ENCODE measurements around the gene BRIX1.

BRIX1 gene

DNA sequence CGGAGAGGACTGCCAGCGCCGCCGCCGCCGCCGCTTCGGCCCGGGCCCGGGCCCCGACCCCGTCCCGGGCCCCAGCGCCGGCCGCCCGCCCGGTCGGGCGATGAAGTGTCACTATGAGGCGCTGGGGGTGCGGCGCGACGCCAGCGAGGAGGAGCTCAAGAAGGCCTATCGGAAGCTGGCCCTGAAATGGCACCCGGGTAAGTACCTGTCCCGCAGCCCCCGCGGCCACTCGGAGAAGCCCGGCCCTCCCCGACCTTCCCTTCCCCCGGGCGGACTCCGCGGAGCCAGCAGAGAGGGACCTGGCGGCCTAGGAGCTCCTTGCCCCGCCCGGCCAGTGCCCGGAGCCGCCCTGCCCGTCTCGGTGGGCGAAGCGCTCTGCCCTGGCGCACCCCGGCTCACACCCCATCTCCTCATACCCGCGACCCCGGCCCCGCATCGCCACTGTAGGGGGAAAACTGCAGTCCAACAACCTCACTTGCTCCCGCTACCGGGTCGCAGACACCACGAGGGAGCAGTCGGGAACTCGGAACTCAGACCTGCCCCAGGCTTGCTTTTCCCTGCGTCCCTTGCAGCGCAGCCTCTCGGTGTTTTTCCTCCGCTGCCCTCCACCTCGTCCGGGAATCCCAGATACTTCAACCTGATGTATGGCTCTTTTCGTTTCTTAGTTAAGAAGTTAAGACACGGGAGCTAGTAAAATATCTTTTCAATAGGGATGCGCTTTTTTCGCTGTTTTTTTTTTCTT, 14.4 kb downstream of the BRIX1 start:
- peak overlapping the region; percentile 74 to 87 for H3K4me3 ChIP-seq (ENCODE audit: low read length in 2 of 2)
- H3K9me3 ChIP-seq (ENCODE audit: control insufficient read depth in 2 of 2, low read length in 2 of 2) = no peaks in the 10 kb centered on the region

GRCh38 chr5:34930462-34930844, 14.9 kb downstream of the BRIX1 start:
- Histone ChIP-seq H3K4me3 (ENCODE audit: low read length in 2 of 2) (peak overlapping the region; percentile 74 to 87), H3K9me3 (ENCODE audit: control insufficient read depth in 2 of 2, low read length in 2 of 2) (no peaks in the 10 kb centered on the region), H3K27me3 (ENCODE audit: control insufficient read depth in 1 of 2, insufficient read depth in 2 of 2, low read length in 2 of 2) (no peaks in the 10 kb centered on the region), H3K9ac (ENCODE audit: low read length in 2 of 2) (peak overlapping the region; percentile 81 to 83), H3K27ac (ENCODE audit: low read length) (peak overlapping the region; percentile 90), H3K4me1 (ENCODE audit: control insufficient read depth, insufficient read depth, low read length) (peaks cover 5% of the 10 kb centered on the region), H3K36me3 (ENCODE audit: control insufficient read depth in 2 of 2, insufficient read depth in 2 of 2, low read length in 2 of 2) (peaks cover under 1 to 3% of the 10 kb centered on the region in 2 donors)

More for the DNA sequence above, 14.4 kb downstream of the BRIX1 start:
- H3K9ac ChIP-seq (ENCODE audit: low read length in 2 of 2) = peak overlapping the region; percentile 81 to 83
- no peaks in the 10 kb centered on the region for H3K27me3 ChIP-seq (ENCODE audit: control insufficient read depth in 1 of 2, insufficient read depth in 2 of 2, low read length in 2 of 2)
- peak overlapping the region; percentile 90 for H3K27ac ChIP-seq (ENCODE audit: low read length)
- peaks cover 5% of the 10 kb centered on the region for H3K4me1 ChIP-seq (ENCODE audit: control insufficient read depth, insufficient read depth, low read length)
- H3K36me3 ChIP-seq (ENCODE audit: control insufficient read depth in 2 of 2, insufficient read depth in 2 of 2, low read length in 2 of 2) = peaks cover 3 to 7% of the 10 kb centered on the region in 2 donors

GRCh38 chr5:34930870-34931269, 15.4 kb downstream of the BRIX1 start:
- Histone ChIP-seq H3K4me1 (ENCODE audit: control insufficient read depth, insufficient read depth, low read length) (peaks cover 5% of the 10 kb centered on the region), H3K4me3 (ENCODE audit: low read length in 2 of 2) (peak overlapping the region; percentile 74 to 87), H3K9me3 (ENCODE audit: control insufficient read depth in 2 of 2, low read length in 2 of 2) (no peaks in the 10 kb centered on the region), H3K36me3 (ENCODE audit: control insufficient read depth in 2 of 2, insufficient read depth in 2 of 2, low read length in 2 of 2) (peaks cover 0 to 3% of the 10 kb centered on the region in 2 donors), H3K27ac (ENCODE audit: low read length) (peak overlapping the region; percentile 90), H3K9ac (ENCODE audit: low read length in 2 of 2) (peak overlapping the region; percentile 81 to 83), H3K27me3 (ENCODE audit: control insufficient read depth in 1 of 2, insufficient read depth in 2 of 2, low read length in 2 of 2) (no peaks in the 10 kb centered on the region)

GRCh38 chr5:34932947-34933346, 17.4 kb downstream of the BRIX1 start:
- Histone ChIP-seq H3K27ac (ENCODE audit: low read length) (no peak overlapping the region), H3K9me3 (ENCODE audit: control insufficient read depth in 2 of 2, low read length in 2 of 2) (no peaks in the 10 kb centered on the region), H3K4me1 (ENCODE audit: control insufficient read depth, insufficient read depth, low read length) (peaks cover 5% of the 10 kb centered on the region), H3K36me3 (ENCODE audit: control insufficient read depth in 2 of 2, insufficient read depth in 2 of 2, low read length in 2 of 2) (peaks cover 9 to 12% of the 10 kb centered on the region in 2 donors), H3K4me3 (ENCODE audit: low read length in 2 of 2) (no peak overlapping the region), H3K9ac (ENCODE audit: low read length in 2 of 2) (no peak overlapping the region), H3K27me3 (ENCODE audit: control insufficient read depth in 1 of 2, insufficient read depth in 2 of 2, low read length in 2 of 2) (no peaks in the 10 kb centered on the region)

DNA sequence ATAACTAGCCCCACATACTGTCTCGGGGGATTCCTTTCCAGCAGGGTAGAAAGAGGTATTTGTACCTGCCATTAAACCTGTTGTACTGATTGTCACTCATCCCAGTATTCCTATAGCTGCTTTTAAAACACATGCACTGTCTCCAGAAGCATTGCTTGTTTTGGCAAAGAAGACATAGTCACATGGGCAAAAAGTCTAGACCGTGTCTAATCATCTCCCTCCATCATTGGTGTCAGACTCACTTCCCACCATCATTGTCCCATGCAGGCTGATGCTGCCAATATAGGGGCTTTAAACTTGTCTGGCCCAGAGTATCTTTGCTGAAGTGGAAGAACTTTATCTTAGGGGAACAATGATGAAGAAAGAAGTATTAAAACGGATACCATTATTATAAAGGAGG, 26.4 kb downstream of the BRIX1 start:
- H3K9ac ChIP-seq (ENCODE audit: low read length in 2 of 2) = no peak overlapping the region
- no peaks in the 10 kb centered on the region for H3K4me1 ChIP-seq (ENCODE audit: control insufficient read depth, insufficient read depth, low read length)
- H3K36me3 ChIP-seq (ENCODE audit: control insufficient read depth in 2 of 2, insufficient read depth in 2 of 2, low read length in 2 of 2) = peaks cover 25 to 29% of the 10 kb centered on the region in 2 donors
- no peak overlapping the region for H3K27ac ChIP-seq (ENCODE audit: low read length)
- no peaks in the 10 kb centered on the region for H3K27me3 ChIP-seq (ENCODE audit: control insufficient read depth in 1 of 2, insufficient read depth in 2 of 2, low read length in 2 of 2)
- no peak overlapping the region for H3K4me3 ChIP-seq (ENCODE audit: low read length in 2 of 2)
- H3K9me3 ChIP-seq (ENCODE audit: control insufficient read depth in 2 of 2, low read length in 2 of 2) = no peaks in the 10 kb centered on the region

DNA sequence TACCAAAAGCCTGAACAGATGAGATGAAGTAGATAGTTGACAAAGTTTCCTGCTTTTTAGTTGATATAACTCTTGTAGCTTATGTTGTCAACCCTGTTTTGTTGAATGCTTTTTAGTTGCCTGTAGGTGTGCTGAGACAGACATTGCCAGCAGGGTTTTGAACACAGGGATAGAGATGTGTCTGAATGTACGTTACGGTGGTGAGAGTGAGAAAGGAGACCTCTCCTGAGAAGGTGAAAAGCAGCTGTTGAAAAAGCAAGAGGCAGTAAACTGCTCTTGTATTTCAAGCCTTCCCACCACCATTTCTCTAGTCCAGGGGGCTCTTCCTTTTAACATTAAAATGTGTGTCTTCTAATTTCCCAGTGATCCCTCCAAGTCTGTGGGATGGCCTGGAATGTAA, 28.5 kb downstream of the BRIX1 start:
- no peak overlapping the region for H3K4me3 ChIP-seq (ENCODE audit: low read length in 2 of 2)
- H3K36me3 ChIP-seq (ENCODE audit: control insufficient read depth in 2 of 2, insufficient read depth in 2 of 2, low read length in 2 of 2) = peaks cover 10 to 18% of the 10 kb centered on the region in 2 donors
- H3K27me3 ChIP-seq (ENCODE audit: control insufficient read depth in 1 of 2, insufficient read depth in 2 of 2, low read length in 2 of 2) = no peaks in the 10 kb centered on the region
- H3K9me3 ChIP-seq (ENCODE audit: control insufficient read depth in 2 of 2, low read length in 2 of 2) = no peaks in the 10 kb centered on the region
- no peak overlapping the region for H3K27ac ChIP-seq (ENCODE audit: low read length)
- no peaks in the 10 kb centered on the region for H3K4me1 ChIP-seq (ENCODE audit: control insufficient read depth, insufficient read depth, low read length)
- H3K9ac ChIP-seq (ENCODE audit: low read length in 2 of 2) = no peak overlapping the region

- Histone ChIP-seq H3K36me3 (ENCODE audit: control insufficient read depth in 2 of 2, insufficient read depth in 2 of 2, low read length in 2 of 2) (peaks cover 10 to 23% of the 10 kb centered on the region in 2 donors), H3K27ac (ENCODE audit: low read length) (no peak overlapping the region), H3K4me3 (ENCODE audit: low read length in 2 of 2) (no peak overlapping the region), H3K4me1 (ENCODE audit: control insufficient read depth, insufficient read depth, low read length) (no peaks in the 10 kb centered on the region), H3K27me3 (ENCODE audit: control insufficient read depth in 1 of 2, insufficient read depth in 2 of 2, low read length in 2 of 2) (no peaks in the 10 kb centered on the region), H3K9me3 (ENCODE audit: control insufficient read depth in 2 of 2, low read length in 2 of 2) (no peaks in the 10 kb centered on the region), H3K9ac (ENCODE audit: low read length in 2 of 2) (no peak overlapping the region)
These were observed 29.0 kb downstream of the BRIX1 start for GRCh38 chr5:34944460-34945047.

- Histone ChIP-seq H3K36me3 (ENCODE audit: control insufficient read depth in 2 of 2, insufficient read depth in 2 of 2, low read length in 2 of 2) (peaks cover 3 to 7% of the 10 kb centered on the region in 2 donors), H3K27ac (ENCODE audit: low read length) (no peak overlapping the region), H3K4me1 (ENCODE audit: control insufficient read depth, insufficient read depth, low read length) (no peaks in the 10 kb centered on the region), H3K27me3 (ENCODE audit: control insufficient read depth in 1 of 2, insufficient read depth in 2 of 2, low read length in 2 of 2) (no peaks in the 10 kb centered on the region), H3K9ac (ENCODE audit: low read length in 2 of 2) (no peak overlapping the region), H3K9me3 (ENCODE audit: control insufficient read depth in 2 of 2, low read length in 2 of 2) (no peaks in the 10 kb centered on the region), H3K4me3 (ENCODE audit: low read length in 2 of 2) (no peak overlapping the region)
These were observed 41.8 kb downstream of the BRIX1 start for GRCh38 chr5:34957321-34957720.

GRCh38 chr5:34957857-34958690, 42.6 kb downstream of the BRIX1 start:
- no peak overlapping the region for H3K27ac ChIP-seq (ENCODE audit: low read length)
- H3K36me3 ChIP-seq (ENCODE audit: control insufficient read depth in 2 of 2, insufficient read depth in 2 of 2, low read length in 2 of 2) = peaks cover 3 to 6% of the 10 kb centered on the region in 2 donors
- no peak overlapping the region for H3K9ac ChIP-seq (ENCODE audit: low read length in 2 of 2)
- no peaks in the 10 kb centered on the region for H3K27me3 ChIP-seq (ENCODE audit: control insufficient read depth in 1 of 2, insufficient read depth in 2 of 2, low read length in 2 of 2)
- no peak overlapping the region for H3K4me3 ChIP-seq (ENCODE audit: low read length in 2 of 2)
- no peaks in the 10 kb centered on the region for H3K9me3 ChIP-seq (ENCODE audit: control insufficient read depth in 2 of 2, low read length in 2 of 2)
- no peaks in the 10 kb centered on the region for H3K4me1 ChIP-seq (ENCODE audit: control insufficient read depth, insufficient read depth, low read length)

DNA sequence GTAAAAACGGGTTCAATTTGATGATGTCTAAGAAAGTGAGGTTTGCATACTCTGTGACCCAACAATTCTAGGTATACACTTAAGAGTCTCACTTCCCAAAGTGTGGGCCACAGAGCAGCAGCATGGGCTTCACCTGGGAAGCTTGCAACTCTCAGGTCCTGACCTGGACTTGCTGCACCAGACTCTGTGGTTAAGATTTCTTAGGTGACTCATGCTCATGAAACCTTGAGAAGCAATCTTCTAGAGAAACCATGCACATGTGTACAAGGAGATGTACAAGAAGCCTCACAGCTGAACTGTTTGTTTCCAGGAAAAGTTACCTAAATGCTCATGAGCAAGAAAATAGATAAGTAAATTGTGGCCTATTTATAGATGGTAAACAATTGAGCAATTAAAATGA, 43.8 kb downstream of the BRIX1 start:
- no peak overlapping the region for H3K4me3 ChIP-seq (ENCODE audit: low read length in 2 of 2)
- H3K9me3 ChIP-seq (ENCODE audit: control insufficient read depth in 2 of 2, low read length in 2 of 2) = no peaks in the 10 kb centered on the region
- H3K9ac ChIP-seq (ENCODE audit: low read length in 2 of 2) = no peak overlapping the region
- H3K4me1 ChIP-seq (ENCODE audit: control insufficient read depth, insufficient read depth, low read length) = no peaks in the 10 kb centered on the region
- H3K36me3 ChIP-seq (ENCODE audit: control insufficient read depth in 2 of 2, insufficient read depth in 2 of 2, low read length in 2 of 2) = peaks cover 0 to 2% of the 10 kb centered on the region in 2 donors
- H3K27me3 ChIP-seq (ENCODE audit: control insufficient read depth in 1 of 2, insufficient read depth in 2 of 2, low read length in 2 of 2) = no peaks in the 10 kb centered on the region
- no peak overlapping the region for H3K27ac ChIP-seq (ENCODE audit: low read length)

Measured in stomach smooth muscle (tissue), 2 donors.